Measurements from ENCODE around the gene GPAT3.
"Not testable (repeated sequence)": the region's sequence is repeated elsewhere in the genome, so short reads cannot be mapped to it uniquely, and the experiment has no call there.

GPAT3 gene

DNA sequence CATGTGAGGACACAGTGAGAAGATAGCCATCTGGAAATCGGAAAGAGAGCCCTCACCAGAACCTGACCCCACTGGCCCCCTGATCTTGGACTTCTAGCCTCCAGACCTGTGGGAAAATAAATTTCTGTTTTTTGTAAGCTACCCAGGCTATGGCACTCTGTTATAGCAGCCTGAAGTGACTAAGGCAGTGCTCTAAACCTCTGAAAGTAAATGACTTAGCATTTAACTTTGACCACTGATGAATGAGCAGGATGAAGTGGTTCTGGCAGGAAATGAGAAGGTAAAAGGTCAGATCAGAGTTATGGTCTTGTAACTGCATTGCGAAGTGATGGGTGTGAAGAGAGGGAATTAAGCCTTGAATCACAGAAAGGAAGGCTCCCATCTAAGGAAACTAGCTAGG lies 17.0 kb downstream of the GPAT3 start:
- DNase-seq = no peak

DNA sequence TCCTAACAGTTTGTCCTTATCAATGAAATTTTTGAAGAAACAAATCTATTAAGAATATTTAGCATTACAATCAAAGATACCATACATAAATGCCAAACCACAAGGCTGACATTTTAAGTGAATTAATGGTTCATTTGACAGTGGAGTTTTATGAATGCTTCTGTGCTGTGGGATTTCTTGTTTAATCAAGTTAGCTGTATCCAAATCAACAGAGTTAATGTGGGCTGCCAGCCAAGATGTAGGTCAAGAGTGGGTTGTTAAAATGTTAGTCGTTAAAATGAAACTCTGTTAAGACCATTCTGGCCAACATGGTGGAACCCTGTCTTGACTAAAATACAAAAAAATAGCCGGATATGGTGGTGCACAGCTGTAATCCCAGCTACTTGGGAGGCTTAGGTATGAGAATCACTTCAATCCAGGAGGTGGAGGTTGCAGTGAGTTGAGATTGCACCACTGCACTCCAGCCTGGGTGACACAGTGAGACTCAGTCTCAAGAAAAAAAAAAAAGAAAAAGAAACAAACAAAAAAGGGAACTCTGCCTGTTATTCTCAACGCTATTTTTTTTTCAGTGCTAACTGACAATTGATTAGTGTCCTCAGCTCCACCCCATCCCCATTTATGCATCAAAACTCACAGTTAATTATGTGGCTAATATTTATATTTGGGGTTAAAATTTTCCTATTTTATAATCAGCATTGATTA lies 20.2 kb downstream of the GPAT3 start:
- no peak for DNase-seq

DNA sequence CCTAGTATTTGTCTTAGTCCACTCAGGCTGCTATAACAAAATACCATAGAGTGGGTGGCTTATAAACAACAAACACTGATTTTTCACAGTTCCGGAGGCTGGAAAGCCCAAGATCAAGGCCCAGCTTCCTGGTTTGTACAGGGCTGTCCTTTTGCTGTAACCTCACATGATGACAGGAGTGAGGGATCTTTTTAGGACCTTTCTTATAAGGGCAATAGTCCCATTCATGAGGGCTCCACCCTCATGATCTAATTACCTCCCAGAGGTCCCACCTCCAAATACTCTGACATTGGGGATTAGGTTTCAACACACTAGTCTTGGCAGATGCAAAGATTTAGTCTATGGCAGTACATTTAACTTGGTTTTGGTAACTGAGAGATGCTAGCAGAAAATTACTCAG lies 20.9 kb downstream of the GPAT3 start:
- DNase-seq = no peak

DNA sequence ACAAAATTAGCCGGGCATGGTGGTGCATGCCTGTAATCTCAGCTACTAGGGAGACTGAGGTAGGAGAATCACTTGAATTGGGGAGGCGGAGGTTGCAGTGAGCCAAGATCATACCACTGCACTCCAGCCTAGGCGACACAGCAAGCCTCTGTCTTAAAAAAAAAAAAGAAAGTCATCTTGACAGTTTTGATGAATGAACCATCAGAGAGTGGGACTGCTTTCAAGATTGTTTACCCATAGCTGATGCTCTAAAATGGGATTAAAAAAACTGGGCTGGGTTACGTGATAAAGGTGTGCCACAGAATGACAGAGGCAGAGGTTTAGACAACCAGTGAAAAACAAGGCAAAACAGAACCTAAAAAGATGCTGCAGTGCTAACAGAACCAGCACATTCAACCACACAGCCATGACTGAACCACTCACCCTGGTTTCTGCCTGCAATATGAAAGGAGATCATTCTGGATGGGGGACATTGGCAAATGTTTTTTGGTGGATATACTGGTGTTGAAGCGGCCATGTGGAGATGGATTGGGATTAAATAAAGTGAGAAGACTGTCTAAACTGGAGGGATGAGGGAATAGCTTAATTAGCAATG lies 22.2 kb downstream of the GPAT3 start:
- DNase-seq = no peak

DNA sequence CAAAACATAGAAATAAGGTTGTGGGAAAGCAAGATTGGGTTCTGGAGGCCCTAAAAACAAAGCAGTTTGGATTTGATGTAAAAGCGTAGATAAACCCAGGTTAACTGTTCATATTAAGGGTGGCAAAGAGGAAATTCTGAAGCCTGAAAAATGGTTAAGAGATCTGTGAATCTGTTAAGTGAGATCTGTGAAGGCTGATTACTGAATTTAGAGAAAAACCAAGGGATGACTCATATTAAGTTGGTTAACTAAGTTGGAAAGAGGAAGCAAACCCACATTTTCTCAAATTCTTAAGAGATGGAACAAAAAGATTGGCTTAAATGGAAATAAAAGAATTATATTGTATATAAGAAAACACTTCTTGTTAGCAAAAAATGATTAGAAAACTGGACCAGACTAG lies 22.8 kb downstream of the GPAT3 start:
- DNase-seq = no peak

DNA sequence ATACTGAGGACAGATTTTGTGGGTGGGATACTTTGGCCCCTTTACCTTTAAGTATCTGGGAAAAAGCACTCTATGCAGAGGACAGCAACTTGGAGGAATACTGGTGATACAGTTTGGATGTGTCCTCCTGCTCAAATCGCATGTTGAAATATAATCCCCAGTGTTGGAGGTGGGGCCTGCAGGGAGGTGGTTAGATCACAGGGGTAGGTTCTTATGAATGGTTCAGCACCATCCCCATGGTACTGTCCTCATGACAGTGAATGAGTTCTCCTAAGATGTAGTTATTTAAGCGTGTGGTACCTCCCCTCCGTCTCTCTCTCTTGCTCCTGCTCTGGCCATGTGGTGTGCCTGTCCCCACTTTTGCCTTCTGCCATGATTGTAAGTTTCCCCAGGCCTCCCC lies 24.6 kb downstream of the GPAT3 start:
- DNase-seq = no peak

DNA sequence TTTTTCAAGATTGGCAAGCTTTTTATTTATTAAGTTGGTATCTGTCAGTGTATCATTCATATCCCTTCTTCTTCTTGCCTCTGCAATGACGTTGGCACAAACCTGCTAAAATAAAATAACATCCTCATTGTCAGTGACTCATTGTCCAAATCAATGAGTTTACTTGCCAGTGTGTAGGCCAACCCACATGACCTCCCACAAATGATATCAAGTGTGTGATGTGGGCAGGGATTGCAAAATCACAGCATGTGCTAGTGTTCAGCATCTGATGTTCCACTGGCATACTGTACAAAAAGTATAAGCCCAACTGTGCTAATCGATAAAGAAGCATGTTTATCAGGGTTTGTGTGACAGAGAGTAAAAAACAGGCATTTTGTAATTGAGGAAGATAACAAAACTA lies 25.5 kb downstream of the GPAT3 start:
- peak; percentile 8 for DNase-seq

DNA sequence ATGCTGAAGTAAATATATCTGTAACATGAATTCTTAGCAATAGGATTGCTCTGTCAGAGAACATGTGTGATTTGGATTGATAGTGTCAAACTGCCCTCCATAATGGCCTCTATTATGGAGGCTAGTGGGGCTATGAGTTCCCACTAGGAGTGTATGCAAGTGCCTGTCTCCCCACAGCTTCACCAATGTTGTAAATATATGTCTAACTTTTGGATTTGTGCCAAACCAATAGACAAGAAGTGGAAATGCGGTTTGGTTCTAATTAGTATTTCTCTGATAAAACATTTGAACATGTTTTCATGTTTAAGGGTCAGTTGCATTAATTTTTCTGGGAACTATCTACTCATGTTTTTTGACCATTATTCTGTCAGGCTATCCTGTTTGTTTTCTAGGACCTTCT lies 28.1 kb downstream of the GPAT3 start:
- no peak for DNase-seq

DNA sequence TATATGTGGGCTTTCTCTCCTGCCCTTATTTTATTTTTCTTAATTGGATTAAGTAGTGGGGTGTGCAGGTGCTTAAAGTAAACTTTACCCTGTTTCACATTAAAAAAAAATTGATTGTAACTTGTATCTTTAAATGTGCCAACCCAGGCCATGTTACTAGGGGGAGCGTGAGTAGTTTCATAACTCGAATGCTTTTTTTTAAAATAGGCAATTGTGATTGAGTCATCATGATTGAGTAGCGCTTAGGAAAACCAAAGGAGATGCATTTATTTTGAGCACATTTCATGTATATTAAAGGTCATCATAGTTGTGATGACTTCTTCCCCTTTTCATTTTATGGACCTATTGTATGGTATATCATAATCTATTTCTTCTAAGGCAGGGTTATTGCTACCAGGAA lies 32.2 kb downstream of the GPAT3 start:
- no peak for DNase-seq

DNA sequence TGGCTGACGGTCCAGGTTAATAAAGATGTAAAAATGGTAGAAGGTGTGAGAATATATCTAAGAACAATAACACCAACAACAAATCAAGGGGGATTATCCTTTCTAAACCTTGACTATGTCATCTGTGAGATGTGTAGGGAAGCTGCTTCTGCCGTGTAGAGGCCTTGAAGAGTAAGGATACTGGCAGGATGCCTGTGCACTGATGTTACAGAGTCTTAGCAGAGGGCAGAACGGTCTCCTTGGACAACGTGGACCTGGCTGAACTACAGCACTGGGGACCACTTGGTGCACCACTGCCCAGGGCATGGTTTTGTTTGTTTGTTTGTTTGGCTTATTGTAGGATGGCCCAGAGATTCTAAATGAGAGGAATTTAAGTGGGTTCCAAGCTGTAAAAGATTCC lies 33.5 kb downstream of the GPAT3 start:
- DNase-seq = no peak

DNA sequence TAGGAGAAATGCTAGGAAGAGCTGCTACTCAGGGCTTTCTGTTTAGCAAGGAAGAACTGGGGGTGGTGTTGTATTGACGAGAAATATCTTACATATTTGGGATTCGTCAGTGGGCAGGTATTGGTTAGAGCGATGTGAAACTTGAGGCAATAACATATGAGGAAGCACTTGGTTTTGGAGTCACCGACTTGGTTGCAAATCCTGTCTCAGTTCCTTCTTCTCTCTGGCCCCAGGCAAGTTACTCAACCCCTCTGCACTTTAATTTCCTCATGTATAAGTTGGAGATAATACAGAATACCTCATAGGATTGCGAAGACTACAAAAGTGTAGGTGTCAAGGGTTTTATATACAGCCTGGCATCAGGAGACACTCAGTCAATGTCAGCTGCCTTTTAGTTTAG lies 34.1 kb downstream of the GPAT3 start:
- no peak for DNase-seq

DNA sequence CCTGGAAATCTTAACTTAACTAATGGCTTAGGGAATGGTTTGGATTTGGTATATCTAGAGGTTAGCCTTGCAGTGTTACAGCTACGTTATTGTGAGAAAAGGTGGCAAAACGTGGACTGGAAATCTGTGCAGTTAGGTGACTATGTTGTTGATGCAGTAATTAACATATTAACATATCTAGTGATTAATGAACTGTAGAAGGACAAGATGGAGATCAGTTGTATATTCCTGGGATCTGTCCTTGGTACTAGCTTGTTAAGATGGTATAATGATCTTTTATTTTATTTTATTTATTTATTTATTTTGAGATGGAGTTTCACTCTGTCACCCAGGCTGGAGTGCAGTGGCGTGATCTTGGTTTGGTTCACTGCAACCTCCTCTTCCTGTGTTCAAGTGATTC lies 36.9 kb downstream of the GPAT3 start:
- DNase-seq = no peak

DNA sequence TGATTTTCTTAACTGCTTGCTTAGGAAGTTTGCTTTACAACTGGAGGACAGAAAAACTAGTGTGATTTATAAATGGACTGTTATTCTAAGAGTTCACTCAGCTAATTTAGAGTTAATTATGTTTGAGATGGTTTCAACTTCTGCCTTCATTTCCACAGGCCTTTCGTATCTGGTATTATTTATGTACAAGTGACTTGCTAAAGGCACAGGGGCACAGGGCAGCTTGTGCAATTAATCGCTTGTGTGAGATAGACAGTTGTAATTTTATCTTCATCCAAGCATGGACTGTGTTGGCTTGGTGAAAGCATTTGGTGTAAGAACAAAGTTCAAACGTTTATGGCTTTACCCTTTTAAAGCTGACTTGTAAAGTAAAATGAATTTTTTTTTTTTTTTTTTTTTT lies 38.3 kb downstream of the GPAT3 start:
- no peak for DNase-seq

DNA sequence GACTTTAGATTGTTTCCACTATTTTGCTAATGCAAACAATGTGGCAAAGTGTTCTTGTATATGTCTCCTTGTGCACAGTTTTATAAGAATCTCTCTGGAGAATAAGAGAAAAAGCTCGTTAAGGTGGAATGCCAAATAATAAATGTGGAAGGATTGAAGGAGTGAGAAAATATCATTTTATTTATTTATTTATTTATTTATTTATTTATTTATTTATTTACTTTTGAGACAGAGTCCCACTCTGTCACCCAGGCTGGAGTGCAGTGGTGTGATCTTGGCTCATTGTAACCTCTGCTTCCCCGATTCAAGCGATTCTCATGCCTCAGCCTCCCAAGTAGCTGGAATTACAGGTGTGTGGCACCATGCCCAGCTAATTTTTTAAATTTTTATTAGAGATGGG lies 40.3 kb downstream of the GPAT3 start:
- DNase-seq = not testable (repeated sequence)

DNA sequence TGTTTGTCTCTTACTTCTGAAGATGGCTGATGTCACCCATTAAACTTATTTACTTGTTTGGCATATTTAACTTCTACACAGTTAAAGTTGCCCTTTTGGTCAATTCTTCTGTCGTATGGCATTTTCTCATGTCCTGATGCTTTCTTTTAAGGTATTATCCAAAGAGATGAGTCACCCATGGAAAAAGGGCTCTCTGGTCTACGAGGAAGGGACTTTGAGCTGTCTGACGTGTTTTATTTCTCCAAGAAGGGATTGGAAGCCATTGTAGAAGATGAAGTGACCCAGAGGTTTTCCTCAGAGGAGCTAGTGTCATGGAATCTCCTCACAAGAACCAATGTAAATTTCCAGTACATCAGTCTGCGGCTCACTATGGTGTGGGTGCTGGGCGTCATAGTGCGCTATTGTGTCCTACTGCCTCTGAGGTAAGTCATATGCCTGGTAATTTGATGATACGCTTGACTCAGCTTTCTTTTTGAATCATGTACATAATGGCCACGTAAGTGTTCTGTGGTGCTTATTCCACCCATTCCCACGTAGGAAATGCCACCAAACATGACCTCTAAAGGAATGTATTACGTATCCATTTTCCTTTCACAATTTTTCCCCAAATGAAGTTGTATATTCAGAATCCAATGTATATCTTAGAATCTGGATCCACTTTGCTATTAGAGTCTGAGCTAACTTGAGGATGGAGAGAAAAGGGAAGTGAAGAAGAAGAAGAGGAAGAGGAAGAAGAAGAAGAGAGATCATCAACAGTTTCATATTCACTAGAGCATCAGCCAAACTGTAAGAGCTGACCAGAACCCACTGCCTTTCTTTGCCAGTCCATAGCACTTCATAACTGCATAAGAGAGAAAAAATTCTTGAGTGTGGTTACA lies 45.7 kb downstream of the GPAT3 start:
- no peak for DNase-seq

DNA sequence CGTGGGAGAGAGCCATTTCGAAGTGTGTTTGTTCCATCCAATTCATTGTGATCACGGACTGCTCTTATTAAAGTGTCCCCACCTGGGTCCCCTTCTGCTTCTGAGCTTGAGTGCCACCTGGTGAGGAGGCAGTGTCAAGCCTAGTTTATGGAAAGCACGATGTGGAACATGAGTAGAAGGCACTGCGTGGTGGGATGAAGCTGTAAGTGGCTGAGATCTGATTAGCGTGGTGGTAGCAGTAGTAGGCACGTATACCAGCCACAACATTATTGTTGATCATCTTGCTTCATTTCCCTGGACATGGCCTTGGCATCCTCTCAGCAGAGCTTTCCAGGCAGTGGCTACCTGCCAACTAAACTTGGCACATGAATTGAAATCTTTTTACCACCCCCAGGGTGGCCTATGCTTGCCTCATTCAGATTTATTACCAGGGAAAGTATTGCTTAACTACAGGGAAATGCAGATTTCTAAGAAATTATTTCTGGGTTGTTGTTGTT lies 46.4 kb downstream of the GPAT3 start:
- DNase-seq = no peak

DNA sequence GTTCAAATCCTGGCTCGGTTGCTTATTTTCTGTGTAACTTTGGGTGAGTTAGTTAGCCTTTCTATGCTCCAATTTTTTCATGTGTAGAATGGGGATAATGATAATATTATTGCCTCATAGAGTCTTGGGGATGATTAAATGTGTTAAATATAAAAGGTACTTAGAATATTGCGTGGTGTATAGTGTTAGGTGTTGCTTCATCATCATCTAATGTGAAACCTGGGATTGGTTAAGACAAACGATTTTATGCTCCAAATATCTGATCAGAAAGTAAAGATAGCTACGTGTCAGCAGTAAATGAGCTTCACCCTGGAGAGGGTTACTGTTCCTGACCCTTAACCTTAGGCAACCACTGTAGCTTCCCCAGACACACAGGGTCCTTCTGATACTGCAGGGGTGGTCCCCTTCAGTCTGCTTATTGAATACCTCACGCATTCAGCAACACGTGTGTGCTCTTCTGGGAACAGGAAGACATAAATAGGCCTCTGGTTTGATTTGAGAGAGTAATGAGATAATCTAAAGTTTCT lies 50.1 kb downstream of the GPAT3 start:
- no peak for DNase-seq

DNA sequence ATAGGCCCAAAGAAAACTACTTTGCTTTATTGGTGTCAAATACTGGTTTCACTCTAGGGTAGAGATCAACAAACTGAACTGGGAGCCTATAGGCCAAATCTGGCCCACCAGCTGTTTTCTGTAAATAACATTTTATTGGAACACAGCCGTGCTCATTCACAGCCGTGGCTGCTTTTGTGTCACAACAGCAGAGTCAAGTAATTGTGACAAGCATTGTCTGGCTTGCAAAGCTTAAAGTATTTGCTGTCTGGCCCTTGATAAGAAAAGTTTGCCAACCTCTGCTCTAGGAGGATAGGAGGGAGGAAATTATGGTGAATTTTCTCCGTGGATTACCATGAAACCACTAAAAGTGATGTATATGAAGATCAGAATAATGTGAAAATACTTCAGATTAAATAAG lies 53.4 kb downstream of the GPAT3 start:
- no peak for DNase-seq

DNA sequence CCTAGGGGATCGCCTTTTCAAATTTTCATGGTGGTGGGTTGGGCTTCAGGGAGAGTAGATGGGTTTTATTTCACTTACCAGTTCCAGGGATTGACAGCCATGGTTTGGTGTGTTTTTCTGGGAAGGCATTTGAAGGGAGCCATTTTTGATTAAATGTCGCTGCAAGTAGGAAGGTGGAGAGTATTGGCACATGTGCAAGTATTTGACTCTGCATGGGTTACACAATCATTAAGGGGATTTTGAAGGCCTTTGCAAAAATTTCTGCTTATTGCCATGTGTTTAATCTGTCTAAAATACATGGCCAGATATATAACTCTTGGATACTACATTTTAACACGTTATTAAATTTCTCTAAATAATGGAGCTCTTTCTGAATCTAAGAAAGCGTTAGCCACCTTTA lies 55.1 kb downstream of the GPAT3 start:
- DNase-seq = no peak

DNA sequence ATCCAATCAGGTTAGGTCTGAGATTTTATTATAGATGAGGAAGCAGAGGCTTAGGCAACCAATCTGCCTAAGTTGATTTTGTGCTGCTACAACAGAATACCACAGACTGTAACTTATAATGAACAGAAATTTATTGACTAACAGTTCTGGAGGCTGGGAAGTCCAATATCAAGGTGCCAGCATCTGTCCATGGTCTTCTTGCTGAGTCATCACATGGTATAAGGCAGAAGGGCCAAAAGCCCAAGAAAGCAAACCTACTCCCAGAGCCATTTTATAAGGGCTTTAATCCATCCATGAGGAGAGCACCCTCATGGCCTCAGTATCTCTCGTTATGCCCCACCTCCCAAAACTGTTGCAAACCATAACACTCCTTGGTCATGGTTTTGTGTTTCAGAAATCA lies 55.8 kb downstream of the GPAT3 start:
- DNase-seq = no peak

DNA sequence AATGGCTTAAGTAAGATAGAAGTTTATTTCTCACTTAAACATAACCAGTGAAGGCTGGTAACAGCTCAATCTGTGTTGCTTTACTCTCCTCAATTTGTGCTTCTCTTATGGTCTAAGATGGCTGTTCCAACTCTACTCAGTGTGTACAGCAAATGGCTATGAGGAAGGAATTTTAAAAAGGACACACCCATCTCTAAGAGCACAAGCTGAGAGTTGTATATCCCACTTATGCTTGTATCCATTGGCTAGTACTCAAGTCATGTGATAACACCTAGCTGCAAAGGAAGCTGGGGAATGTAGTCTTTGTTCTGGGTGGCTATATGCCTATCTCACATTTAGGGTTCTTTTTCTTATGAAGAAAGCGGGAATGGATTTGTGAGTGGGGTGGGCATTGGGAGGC lies 63.3 kb downstream of the GPAT3 start:
- DNase-seq = no peak

DNA sequence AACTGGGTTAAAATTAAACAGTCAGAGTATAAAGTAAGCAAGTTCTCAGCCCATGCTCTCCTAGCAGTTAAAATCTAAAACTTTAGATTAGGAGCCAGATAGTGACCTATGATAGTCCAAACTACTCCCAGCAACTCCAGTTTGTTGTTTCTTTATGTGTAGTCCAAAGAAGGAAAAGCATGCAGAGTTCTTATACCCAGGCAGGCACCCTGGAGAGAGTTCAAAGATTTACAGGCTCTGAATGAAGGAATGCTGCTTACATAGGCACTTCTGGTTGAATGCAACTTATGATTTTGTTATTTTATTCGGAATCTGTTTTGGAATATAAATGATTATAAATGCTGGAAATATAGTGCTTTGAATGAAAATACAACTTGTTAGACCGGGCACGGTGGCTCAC lies 67.2 kb downstream of the GPAT3 start:
- DNase-seq = no peak

DNA sequence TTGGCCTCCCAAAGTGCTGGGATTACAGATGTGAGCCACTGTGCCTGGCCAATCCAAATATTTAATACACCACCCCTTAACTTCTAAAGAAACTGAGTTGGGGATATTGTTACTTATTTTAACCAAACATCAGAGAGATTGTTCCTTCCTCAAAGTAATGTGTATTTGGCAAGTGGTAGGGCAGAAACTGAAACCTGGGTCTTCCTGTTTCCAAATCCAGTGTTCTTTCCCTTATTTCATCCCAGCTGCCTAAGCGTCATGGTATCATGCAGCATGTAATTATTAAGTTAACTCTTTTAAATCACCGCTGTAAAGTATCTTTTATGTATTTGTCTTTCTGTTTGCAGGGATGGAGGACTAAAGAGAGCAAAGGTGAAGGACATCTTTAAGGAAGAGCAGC lies 68.4 kb downstream of the GPAT3 start:
- DNase-seq = no peak

DNA sequence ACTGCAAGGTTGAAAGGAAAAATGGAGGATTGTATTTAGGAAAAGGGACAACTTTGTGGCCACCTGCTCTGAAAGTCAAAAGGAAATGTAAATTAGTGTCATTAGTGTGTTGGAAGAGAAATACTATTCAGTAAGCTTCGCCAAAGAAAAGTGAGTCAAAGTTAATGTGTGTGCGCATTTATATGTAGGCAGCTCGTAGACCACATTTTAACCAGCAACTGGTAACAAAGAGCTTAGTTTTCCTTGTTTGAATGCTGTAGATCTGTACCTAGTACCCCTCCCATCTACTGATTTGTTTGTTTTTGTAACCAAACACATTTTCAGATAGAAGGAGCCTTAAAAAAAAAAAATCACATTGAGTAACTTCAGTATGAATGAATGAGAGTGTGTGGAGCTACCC lies 69.3 kb downstream of the GPAT3 start:
- DNase-seq = no peak

Measured in DMS153 (cell line).